Testis (tissue), 2 donors: Measurements from ENCODE around the gene ATP1A4.

Experiments used
- POLR2A ChIP-seq: fragments of 450-650 bp; IDR thresholded peaks from one replicate; pipeline ENCODE4 v1.6.1; 2017; ENCODE audit warnings: antibody characterized with exemption, mild to moderate bottlenecking, moderate library complexity
- TF ChIP-seq, protein P1 (sequence below), 3 experiments: fragments of 450-650 bp in 2 of 3; fragments of 200-600 bp in 1 of 3; sonication (generic) in 1 of 3; IDR thresholded peaks; one replicate each; pipeline ENCODE4 v1.5.1; 2016 to 2019; ENCODE audit warnings: antibody characterized with exemption in 3 of 3, mild to moderate bottlenecking in 2 of 3, moderate library complexity in 1 of 3

DNA sequence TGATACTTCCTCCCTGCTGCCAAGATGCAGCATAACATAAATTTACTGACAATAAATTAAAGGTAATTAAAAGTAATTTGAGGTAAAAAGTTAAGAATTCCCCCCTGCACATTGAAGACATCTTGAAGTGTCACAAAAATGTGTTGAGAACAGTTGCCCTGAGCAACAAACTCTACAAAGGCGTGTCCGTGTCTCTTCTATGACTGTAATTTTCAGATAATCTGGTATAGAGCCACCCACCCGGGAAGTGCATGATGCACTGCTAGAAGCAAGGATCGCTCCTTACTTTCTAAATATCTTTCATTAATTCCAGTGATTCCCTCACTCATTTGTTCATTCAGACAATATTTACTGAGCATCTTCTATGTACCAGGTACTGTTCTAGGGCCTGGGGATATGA is 27.9 kb downstream of the ATP1A4 start:
- TF ChIP-seq, protein P1, sequence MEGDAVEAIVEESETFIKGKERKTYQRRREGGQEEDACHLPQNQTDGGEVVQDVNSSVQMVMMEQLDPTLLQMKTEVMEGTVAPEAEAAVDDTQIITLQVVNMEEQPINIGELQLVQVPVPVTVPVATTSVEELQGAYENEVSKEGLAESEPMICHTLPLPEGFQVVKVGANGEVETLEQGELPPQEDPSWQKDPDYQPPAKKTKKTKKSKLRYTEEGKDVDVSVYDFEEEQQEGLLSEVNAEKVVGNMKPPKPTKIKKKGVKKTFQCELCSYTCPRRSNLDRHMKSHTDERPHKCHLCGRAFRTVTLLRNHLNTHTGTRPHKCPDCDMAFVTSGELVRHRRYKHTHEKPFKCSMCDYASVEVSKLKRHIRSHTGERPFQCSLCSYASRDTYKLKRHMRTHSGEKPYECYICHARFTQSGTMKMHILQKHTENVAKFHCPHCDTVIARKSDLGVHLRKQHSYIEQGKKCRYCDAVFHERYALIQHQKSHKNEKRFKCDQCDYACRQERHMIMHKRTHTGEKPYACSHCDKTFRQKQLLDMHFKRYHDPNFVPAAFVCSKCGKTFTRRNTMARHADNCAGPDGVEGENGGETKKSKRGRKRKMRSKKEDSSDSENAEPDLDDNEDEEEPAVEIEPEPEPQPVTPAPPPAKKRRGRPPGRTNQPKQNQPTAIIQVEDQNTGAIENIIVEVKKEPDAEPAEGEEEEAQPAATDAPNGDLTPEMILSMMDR (IDR thresholded peaks at IDR 0.05) = no peak
- TF ChIP-seq POLR2A = no peak
